GM12891 (cell line): ENCODE data around the gene PTPRN2.

ENCODE experiments used
- PAX5 ChIP-seq: IDR thresholded peaks from 2 replicates; pipeline ENCODE4 v1.6.1; 2011; ENCODE audit warnings: low read length, moderate library complexity, mild to moderate bottlenecking; ENCODE audit not compliant: insufficient read depth, severe bottlenecking
- POLR2A ChIP-seq: IDR thresholded peaks from 2 replicates; pipeline ENCODE4 v1.6.1; 2011; ENCODE audit warnings: low read depth, low read length, control low read depth
- POLR2AphosphoS5 ChIP-seq: IDR thresholded peaks from 2 replicates; pipeline ENCODE4 v1.6.1; 2011; ENCODE audit warnings: low read depth, low read length, control low read depth
- POU2F2 ChIP-seq: IDR thresholded peaks from 2 replicates; pipeline ENCODE4 v1.6.1; 2011; ENCODE audit warnings: low read depth, mild to moderate bottlenecking, control low read depth, low read length, moderate library complexity
- SPI1 ChIP-seq: IDR thresholded peaks from 2 replicates; pipeline ENCODE4 v1.6.1; 2011; ENCODE audit warnings: low read depth, low read length, control low read depth
- TAF1 ChIP-seq: IDR thresholded peaks from 2 replicates; pipeline ENCODE4 v1.6.1; 2011; ENCODE audit warnings: low read depth, low read length, control low read depth

- TF ChIP-seq POLR2AphosphoS5 (no peak), SPI1 (no peak), PAX5 (no peak), TAF1 (no peak), POLR2A (no peak), POU2F2 (no peak)
These were observed 805.6 kb downstream of the PTPRN2 start for GRCh38 chr7:157782041-157782440.
